Islet of Langerhans (tissue), 1 donor: Measurements from ENCODE around the gene UIMC1.

Source experiments
- FAIRE-seq: peaks from one replicate; lab custom pipeline; 2011; peaks lifted over from hg19 to GRCh38; lab: Jason Lieb, UNC

The UIMC1 gene

GRCh38 chr5:176902102-176902814, 104.3 kb downstream of the UIMC1 start:
- no peak for FAIRE-seq

DNA sequence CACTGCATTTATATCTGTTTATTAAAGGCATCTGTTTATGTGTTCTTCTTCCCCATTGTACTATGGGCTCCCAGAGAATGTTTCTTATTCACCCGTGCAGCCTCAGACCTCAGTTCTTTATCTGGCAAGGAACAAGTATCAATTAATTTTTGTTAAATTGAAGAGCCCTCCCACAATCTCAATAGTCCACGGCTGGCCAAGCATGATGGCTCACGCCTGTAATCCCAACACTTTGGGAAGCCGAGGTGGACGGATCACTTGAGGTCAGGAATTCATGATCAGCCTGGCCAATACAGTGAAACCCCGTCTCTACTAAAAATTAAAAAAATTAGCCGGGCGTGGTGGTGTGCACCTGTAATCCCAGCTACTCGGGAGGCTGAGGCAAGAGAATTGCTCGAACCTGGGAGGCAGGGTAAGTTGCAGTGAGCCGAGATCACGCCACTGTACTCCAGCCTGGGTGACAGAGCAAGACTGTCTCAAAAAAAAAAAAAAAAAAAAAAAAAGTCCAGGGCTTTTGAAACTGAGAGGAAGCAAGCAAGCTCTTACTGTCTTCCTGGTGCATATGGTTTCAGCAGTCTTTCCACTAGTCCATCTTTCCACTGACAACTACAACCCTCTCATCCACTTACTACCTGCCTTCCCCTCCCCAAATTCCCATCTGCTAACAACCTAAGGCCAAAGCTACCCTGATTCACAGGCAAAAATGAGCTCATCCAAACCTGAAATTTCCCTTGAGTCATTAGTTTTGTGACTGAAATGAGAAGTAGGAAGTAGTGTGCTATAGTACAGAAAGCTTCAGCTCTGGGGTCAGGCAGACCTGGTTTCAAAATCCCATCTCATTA, 105.1 kb downstream of the UIMC1 start:
- no peak for FAIRE-seq

DNA sequence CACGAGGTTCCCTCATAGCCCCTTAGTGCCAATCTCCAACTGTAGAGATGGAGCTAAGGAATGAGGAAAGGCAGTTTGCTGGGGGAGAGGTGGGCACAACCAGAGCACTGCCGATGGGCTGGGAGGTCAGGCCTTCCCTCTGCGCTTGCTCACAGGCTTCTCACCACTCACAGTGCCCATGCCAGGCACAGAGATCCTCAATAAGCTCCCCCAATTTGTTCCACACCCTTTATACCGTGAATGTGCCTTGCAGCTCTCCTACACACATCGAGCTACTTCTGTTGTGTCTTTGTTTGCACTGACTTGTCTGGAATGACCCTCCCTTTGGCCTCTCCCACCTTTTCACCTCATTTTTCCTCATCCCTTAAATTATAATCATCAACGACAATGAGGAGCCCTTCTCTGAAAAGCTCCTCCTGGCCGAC, 105.8 kb downstream of the UIMC1 start:
- FAIRE-seq = no peak

- FAIRE-seq = no peak
Measured at GRCh38 chr5:176899946-176900779, 106.4 kb downstream of the UIMC1 start.

- no peak for FAIRE-seq
Measured at GRCh38 chr5:176899296-176899891, 107.2 kb downstream of the UIMC1 start, which contains the start of gene HK3. Gene HK3, minus strand, starts transcription at chr5:176899346. Its CDS starts 3,187 bp downstream, at chr5:176896159.

GRCh38 chr5:176897263-176897662, 109.3 kb downstream of the UIMC1 start:
- FAIRE-seq = no peak

GRCh38 chr5:176895831-176896230, 110.7 kb downstream of the UIMC1 start:
- FAIRE-seq = no peak

GRCh38 chr5:176894298-176894697, 112.3 kb downstream of the UIMC1 start:
- no peak for FAIRE-seq

DNA sequence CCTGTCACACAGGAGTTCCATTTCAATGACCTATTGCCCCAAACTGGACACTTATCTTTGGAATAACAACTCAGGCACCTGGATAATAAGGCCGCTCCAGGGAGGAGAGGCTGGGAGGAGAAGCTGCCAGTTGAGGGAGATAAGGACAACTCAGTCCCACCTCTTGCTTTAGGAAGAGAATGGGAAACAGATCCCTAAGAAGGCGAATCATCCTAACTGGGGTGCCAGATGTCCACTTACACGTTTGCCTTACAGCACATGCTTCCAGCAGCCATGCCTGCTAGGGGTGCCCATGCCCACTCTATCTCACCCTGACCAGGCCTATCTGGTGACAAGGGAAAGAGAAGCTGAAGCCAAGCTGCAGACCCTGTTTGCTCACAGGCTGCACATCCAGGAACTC, 113.9 kb downstream of the UIMC1 start:
- FAIRE-seq = no peak

DNA sequence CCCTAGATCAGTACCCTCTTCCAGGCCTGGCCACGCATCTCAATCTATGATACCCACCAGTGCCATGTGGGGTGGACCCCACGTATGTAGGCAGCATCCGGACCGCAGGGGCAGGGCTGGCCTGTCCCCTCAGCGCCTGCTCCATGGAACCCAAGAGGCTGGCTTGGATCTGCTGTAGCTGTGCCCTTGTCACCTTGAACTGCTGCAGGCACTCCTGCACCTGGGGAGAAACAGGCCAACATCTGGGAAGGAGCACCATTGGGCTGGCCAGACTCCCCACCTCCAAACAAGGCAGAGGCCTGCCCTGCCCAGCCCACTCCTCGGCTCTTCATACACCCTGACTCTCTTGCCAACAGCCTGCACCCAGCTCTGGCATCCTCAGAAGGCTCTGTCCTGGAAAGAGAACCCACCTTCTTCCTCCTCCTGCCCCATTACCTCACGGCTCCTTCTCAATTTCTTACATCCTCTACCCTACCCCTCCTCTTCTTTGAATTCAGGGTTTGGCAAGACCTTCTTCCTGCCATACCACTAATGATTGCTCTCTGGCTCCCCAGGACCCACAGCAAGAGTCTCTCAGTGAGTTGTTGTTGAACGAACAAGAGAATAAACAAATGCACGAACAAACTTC, 115.1 kb downstream of the UIMC1 start:
- FAIRE-seq = no peak

- FAIRE-seq = no peak
Measured at GRCh38 chr5:176890455-176891330, 115.9 kb downstream of the UIMC1 start.

- no peak for FAIRE-seq
Measured at GRCh38 chr5:176889321-176890280, 117.0 kb downstream of the UIMC1 start.

DNA sequence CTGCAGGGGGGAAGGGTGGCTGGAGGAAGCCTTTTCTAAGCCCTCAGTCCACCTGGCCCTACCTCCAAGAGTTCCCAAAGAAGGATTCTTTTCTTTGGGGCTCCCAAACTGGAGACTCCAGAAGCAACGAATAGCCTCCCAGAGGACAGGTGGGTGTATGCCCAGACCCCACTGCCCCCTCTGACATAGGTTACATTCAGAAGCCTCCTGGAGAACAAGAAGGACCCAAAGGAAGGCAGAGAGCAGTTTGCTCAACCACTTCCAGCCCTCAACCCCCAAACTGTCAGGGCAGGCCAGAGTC, 117.8 kb downstream of the UIMC1 start:
- no peak for FAIRE-seq

- FAIRE-seq = no peak
Measured at GRCh38 chr5:176888016-176888864, 118.3 kb downstream of the UIMC1 start.

DNA sequence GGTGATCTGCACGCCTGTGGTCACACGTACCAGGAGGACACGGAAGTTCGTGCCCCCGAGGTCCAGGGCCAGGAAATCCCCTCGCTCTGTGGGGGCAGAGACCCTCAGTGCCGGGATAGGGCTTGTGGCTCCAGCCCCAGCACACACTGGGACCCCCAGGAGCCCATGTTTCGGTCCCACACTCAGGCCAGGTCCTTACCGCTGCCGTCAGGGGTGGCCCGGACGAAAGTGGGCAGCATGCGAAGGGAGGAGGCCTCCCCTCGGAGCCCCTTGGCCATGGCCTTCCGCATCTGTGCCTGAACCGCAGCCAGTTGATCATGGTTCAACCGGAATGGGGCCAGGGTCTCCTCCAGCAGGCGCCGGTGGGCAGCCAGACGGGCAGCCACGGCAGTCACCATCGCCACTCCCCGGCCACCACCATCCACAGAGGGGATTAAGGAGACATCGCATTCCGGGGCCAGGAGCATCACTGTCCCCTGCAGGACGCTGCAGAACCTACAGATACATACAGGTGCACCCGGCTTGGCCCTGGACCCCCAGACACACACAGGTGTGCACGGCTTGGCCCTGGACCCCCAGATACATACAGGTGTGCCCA, 119.2 kb downstream of the UIMC1 start:
- no peak for FAIRE-seq

- no peak for FAIRE-seq
Measured at GRCh38 chr5:176886336-176887251, 120.0 kb downstream of the UIMC1 start.

DNA sequence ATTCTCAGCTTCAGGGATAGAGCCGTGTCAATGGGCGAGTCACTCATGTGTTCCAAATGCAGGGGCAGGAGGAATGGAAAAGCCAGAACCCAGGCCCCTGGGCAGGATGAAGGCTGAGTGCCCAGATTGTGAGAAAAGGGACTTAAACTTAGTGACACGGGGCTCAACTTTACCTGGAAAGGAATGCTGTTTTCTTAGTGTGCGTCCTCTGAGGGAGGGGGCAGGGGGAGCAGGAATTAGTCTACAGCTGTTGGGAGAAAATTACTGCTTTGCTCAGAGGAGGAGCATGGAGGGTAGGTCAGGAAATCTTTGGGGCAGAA, 122.0 kb downstream of the UIMC1 start:
- FAIRE-seq = no peak
